Stimulated activated CD4-positive, alpha-beta T cell treated with anti-CD3 and anti-CD28 coated beads, Interleukin-4, amount 100 ng/mL, for 1 hour (primary cell): ENCODE results near the gene TBC1D1.
A peak's percentile ranks its signal among the peaks of the same experiment; 100 is the strongest.
"Not testable (repeated sequence)": the region's sequence is repeated elsewhere in the genome, so short reads cannot be mapped to it uniquely, and the experiment has no call there.

Experiments
- DNase-seq: peaks from one replicate; pipeline ENCODE4 v3.0.0-alpha.2; 2020

Gene TBC1D1

DNA sequence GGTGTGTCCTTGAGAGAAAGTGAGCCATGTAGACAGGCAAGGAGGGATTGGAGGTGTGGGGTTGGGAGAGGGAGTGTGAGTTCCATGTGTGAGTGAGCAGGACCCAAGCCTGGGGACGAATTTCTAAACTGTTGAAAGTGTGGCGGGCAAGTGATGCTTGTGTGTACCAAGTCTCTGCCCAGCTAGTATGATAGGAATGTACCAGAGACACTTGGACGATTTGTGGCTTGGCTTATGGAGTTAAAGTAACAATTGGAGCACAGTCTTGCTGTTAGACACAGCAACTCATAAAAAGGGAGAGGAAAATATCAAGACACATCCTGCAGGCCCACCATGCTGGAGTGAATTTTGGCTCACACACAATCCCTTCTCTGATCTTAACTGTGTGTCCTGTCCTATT lies 77.9 kb downstream of the TBC1D1 start:
- no peak for DNase-seq

DNA sequence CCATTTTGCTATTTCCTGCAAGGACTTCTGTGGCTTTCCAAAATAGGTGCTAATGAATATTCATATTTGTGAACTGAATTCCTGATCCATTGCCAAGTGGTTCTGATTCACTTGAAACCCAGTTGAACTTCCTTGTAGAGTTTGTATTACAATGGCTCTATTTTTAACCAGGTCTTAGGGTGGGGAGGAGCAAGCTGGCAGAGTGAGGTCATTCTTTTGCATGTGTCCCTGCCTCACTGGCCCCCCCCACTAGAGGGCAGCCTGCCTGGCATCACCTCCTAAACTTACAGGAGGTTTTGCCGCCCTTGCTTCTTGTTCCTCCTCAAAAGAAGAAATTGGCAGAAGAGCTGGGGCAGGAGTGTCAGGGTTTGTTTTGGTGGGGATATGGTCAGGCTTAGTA lies 79.8 kb downstream of the TBC1D1 start:
- peak; percentile 70 for DNase-seq

DNA sequence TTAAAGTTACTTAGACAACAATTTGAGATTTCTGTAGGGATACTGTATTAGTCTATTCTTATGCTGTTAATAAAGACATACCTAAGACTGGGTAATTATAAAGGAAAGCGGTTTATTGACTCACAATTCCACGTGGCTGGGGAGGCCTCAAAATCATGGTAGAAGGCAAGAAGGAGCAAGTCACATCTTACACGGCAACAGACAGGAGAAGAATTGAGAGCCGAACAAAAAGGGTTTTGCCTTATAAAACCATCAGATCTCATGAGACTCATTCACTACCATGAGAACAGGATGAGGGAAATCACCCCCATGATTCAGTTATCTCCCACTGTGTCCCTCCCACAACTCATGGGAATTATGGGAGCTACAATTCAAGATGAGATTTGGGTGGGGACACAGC lies 80.3 kb downstream of the TBC1D1 start:
- no peak for DNase-seq

DNA sequence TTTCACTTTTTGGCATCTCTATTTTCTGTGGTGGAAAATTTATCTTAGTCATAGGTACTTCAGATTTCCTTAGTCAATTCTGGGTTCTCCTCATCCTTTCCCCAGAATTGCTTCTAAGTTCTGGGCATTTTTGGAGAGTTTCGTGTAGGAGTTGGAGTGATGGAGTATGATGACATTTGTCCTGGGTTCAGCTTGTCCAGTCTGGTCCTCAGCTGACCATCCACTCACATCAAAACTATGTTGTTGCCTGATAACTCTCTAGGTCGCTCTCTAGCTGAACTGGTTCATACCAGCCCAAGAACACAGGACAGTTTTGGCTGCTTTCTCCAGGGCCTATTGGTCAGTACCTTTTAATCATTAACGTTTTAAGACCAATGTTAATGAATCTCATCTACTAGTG lies 82.6 kb downstream of the TBC1D1 start:
- no peak for DNase-seq

DNA sequence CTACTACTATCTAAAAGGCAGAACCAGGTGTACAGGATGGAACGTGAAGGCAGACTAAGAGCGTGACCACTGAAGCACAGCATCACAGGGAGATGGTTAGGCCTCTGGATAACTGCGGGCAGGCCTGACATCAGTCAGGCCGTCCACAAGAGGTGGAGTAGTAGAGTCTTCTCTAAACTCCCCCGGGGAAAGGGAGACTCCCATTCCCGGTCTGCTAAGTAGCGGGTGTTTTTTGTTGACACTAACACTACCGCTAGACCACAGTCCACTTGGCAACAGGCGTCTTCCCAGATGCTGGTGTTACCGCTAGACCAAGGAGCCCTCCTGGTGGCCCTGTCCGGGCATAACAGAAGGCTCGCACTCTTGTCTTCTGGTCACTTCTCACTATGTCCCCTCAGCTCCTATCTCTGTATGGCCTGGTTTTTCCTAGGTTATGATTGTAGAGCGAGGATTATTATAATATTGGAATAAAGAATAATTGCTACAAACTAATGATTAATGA lies 84.5 kb downstream of the TBC1D1 start:
- DNase-seq: not testable (repeated sequence)

DNA sequence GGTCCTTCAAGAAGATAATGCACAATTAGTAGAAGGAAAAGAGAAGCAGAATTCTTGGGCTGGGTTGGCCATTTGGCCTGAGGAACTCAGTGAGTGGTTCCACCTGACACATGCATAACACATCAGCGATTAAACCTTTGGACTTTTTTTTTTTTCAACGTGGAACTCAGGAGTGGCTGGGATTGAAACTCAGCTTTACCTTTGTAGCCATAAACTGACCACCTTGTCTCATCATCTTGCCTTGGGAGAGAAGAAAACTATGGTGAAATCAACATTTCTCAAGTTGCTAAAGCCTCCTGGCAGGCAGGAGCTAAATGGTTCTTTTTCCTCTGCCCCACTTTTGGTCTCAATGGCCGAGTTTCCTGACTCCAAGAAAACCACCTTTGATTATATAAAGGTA lies 85.6 kb downstream of the TBC1D1 start:
- no peak for DNase-seq

GRCh38 chr4:37976991-37977470 lies 86.1 kb downstream of the TBC1D1 start:
- peak; percentile 79 for DNase-seq

DNA sequence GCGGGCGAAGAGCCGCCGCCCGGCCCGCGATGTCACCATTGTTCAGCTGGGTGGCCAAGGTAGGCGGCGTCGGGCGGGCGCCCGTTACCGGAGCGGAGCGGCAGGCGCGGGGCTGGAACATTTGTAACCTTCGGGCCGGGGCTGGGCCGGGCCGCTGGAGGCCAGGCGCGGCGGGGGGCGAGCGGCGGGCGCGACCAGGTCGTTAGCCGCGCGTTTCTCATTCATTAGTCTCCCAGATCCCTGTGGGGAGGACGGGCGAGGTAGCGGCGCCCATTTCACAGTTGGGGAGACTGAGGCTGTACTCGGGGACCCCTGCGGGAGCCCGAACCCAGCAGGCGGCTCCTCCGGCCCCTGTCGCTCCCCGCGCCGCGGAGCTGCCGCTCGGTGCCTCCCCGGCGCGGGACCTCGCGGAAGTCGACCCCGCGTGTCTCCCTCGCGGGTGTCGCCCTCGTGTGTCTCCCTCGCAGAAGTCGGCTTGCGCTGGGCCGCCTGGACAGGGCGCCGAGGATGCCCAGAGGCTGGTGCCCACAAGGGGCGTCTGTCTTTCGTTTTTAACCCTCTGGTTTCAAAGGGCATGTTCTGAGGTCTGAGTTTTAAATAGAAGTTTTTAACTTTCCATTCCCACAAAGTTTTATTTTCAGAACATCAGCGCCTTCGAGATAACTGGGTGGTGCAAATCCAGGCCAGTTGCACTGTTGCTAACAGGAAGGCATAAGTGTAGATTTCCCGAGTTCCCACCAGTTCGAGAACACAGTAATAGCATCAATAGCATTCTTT lies 86.8 kb downstream of the TBC1D1 start:
- peak; percentile 69 for DNase-seq

DNA sequence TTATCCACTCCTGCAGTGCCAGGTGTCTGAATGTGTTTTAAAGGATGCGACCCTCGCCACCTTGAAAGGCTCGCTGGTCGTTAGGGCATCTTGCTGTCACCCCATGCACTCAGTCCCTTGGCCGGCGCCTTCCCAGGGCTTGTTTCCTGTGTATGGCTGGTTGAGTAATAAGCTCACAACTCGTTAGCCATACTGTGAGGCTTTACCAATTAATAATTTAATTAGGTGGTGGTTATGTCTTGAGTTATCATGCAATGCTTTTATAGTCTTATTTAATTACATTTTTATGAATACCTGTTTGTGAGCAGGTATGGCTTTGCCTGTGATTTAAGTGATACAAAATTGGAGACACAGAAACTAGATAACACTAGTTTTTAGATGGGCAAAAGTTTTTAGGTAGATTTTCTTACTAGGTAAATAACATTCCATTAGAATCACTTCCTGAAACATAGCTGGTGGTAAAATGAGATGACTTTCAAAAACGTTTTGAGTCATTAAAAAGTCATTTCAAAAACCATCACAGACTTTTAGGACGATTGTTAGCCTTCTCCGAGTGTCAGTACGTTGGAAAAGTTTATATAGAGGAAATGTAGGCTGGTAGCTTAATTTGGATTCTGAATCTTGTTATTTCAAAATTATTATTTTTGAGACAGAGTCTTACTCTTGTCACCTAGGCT lies 87.5 kb downstream of the TBC1D1 start:
- DNase-seq: no peak

DNA sequence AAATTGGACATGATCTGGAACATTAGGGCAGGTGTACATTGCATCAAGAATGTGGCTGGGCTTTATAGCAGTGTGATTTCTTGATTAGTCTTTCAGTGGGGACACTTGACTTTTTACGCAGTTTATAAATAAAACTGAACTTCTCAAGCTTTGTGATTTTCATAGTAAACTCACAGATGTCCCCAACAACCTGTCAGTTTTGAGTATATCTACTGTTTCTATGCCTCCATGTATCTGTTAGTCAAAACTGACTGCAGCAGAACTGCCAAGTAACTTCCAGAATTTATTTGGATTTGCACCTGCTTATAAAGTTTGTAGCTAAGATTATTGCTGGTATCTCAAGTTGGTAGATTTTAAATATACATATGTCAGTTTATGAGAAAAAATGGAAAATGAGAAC lies 89.4 kb downstream of the TBC1D1 start:
- DNase-seq: no peak

DNA sequence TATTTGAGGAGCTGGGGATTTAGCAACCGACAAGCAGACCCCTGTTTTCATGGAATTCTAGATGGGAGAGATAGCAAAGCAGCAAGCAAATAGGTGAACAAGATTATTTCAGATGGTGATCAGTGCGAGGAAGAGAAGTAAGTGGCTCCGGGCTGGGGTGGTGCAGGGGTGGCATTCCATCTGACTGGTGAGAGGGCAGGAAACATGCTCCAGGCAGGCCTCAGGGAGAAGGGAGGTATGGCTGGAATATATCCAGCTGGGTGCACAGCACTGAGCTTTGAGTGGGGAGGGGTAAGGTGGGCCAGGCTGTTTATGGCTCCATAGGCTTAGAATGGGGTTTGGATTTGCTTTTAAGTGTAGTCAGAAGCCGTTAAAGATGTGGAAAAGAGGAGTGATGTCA lies 90.5 kb downstream of the TBC1D1 start:
- DNase-seq: no peak

DNA sequence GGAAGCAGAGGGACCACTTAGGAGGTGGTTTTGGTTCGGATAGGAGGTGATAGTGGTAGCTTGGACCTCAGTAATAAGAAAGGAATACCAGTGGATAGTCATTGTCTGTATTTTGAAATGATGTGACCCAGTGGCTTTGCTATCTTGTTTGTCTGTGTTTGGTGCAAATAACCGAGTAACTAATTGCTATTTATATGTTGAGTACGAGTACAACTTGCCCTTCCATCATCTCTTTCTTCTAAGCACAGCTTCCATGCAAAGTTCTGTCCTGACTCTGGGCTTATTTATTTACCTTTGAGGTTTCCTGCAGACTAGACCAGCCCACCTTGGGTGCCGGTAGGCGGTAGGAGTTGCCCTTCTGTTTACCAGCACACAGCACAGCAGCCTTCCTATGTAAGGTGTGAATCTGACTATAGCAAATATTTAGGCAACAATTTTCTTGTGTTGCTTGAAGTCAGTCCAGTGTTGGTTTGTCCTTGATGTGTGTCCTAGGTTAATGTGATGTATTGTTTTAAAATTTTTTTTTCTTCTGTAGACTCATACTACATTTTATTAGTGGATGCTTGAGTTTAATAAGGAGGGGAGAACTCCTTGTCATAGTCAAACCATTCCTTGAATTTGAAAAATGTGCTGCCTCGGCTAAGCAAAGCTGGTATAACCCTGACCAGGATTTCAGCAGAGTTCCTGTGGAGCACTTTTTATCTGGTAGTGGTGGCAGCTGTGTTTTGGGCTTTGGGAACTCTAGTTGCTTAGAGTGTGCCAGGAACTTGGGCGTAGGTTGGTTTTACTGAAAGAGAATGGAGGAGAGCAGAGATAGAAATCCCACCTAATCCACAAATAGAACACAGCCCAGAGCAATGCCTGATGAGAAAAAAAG lies 91.2 kb downstream of the TBC1D1 start:
- no peak for DNase-seq

DNA sequence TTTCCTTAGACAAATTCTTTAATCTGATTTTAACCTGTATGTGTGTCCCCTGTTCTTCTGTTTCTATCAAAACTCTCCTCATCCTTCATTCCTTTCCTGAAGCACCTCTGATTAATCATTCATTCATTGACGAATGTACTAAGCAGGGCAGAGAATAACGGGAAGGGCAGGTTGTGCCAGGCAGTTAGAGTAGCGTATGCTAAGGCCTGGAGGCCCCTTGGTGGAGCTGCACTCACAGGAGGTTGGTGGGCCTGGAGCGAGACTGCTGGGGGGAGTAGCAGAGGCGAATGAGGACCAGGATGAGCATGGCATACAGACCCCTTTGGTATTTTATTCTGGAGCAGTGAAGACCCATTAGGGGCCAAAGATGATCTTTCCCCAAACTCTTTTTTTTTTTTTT lies 91.9 kb downstream of the TBC1D1 start:
- DNase-seq: no peak

DNA sequence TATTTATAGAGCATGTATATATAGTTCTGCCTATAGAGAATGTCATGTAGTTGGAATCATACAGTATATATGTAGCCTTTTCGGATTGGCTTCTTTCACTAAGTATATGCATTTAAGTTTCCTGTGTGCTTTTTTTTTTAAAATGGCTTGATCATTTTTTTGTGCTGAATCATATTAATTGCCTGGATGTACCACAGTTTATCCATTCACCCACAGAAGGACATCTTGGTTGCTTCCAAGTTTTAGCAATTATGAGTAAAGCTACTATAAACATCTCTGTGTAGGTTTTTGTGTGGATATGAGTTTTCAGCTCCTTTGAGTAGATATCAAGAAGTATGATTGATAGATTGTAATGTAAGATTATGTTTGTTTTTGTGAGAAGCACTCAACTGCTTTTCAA lies 93.1 kb downstream of the TBC1D1 start:
- no peak for DNase-seq

DNA sequence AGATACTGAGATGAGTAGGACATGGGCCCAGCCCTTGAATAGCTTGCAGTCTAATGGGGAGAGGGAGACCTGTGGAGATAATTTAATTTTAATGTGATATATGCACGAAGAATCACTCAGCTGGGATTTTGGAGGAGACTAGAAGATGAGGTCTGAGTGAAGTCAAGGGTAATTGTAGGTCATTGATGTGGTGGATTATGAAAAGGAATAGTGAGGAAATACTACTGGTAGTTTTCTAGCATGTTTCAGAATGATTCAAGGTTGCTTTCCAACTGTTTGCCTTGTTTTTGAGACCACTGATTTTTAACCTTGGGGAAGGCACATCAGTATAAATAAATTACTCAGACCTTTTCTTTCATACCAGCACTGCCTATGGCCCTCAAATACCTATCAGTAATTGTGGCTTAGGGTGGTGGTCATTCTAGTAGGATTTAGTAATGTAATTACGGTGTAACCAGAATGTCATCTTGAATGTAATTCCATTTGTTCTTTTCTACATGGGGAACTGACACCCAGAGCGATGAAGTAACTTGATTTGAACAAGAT lies 94.9 kb downstream of the TBC1D1 start:
- no peak for DNase-seq

GRCh38 chr4:37988670-37989069 lies 97.8 kb downstream of the TBC1D1 start:
- no peak for DNase-seq

DNA sequence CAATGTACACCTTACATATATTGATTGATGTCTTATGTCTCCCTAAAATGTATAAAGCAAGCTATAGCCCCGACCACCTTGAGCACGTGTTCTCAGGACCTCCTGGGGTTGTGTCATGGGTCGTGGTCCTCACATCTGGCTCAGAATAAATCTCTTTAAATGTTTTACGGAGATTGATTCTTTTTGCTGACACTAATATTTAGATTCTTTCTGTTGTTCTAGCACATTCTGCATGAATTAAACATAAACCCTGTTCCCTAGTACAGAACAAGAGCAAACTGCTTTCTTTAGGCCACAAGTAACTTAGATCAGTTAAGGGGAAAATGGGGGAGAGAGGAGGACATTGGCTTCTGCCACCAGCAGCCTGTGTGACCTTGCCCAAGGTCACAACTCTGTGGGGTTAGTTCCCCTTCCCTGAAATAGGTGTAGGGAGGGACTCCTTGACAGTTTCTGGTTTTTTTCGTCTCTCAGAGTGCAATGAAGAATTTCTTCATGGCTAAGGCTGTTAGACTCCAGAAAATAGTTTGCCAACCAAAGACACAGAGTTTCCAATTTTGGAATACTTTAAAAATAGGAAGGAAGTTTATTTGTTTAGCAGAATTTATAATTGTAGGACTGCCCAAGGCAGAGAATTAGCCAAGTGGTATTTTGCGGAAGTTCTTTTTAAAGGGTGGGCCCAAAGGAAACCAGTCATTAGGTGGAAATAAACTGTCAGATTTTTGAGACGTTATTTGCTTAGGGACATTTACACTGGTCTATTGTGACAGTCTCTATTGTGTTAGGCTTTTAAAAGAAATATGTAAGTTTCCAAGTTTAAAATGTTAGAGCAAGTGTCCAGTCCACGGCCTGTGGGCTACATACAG lies 98.7 kb downstream of the TBC1D1 start:
- DNase-seq: no peak

DNA sequence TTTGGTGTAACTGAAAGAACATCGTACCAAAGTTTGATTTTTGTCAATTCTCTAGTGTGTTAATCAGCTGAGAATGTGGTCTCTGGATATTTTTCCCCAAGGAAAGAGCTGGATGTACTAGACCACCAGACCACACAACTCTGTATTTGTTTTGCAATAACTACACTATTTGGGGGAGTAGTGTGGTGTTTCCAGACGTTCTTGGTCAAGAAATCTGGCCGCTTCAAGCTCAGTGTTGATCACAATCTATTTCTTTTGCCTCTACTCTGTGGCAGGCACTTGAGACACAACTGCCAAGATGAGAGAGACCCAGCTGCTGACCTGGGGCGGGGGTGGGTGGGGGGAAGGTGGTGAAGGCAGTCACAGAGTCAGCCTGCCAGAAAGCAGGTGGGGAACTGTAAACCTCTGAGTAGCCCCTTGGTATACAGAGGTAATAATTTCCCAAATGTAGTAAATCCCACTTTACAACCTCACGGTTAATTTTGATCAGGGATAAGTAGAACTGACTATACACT lies 99.9 kb downstream of the TBC1D1 start:
- DNase-seq: no peak

DNA sequence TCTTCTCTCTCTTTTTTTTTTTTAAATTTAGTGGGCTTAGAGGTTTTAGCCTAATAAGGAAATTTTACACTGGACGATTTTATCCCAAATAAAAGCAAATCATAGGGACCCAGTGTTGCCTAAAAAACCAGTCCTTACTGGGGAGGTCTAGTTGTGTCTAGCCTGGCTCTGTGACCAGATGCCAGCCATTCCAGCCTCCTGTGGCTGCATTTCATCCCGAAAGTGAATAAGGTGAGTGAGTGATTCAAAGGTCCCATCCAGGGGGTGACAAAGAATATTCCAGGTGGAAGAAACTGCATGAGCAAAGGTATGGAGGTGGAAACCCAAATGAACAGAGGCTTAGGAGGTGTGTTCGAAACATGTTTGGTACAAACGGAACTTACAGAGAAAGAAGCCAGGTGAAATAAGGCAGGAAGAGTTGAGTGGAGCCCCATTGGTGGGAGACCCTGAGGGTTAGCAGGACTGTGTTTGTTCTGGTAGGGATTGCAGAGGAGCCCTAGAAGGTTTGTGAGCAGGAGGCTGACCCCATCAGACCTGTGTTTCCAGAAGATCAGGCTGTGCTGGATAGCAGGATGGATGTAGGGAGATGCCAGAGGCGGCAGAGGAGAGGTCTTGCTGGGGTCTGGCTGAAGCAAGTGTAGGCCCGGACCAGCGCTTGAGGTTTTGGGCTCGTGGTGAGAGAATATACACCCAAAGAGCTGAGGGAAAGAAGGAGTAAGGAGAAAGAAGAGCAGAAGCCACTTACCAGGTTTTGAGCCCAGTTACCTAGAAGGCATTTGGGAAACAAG lies 100.9 kb downstream of the TBC1D1 start:
- no peak for DNase-seq

- no peak for DNase-seq
These were observed 102.9 kb downstream of the TBC1D1 start for GRCh38 chr4:37993806-37994205.

DNA sequence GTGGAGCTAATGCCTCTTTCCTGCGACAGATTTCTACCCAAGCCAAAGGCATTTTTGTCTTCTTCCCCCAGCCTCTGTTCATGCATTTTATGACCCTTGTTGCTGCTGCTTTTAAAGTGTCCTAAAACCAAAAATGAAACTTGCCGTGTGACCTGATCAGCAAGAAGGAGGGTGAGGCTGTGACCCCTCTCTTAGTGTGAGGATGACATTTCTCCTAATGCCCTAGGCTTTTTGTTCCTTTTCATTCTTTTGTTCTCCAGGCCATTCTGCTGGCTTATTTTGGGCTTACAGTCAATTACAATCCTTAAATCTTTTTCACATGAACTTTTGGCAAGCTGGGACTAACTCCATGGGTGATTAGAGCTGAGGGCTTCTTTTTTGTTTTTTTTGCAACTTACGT lies 103.7 kb downstream of the TBC1D1 start:
- DNase-seq: no peak
